ENCODE results near the gene PARD3B. TPM values are rescaled to one million over a fixed set of nuclear protein-coding genes. Genes with fewer than 3 reads are reported as not detected.

Gene PARD3B
- total and polyA plus RNA-seq, 2 of the 13 experiments (the other 11 are each of a cell fraction or from before 2014, with no cell fraction given): 0.71 to 2.3 TPM

GRCh38 chr2:205070889-205071288 lies 525.6 kb downstream of the PARD3B start (continued):
- TF ChIP-seq ARID4A (CRISPR knock-in tag; IDR thresholded peaks at IDR 0.05; ENCODE audit: borderline replicate concordance) (no peak), BRD4 (CRISPR knock-in tag; IDR thresholded peaks at IDR 0.05) (no peak), LRRFIP1 (CRISPR knock-in tag; conservative IDR thresholded peaks at IDR 0.05) (no peak), FOXO1 (CRISPR knock-in tag; IDR thresholded peaks at IDR 0.05) (no peak), PBX2 (CRISPR knock-in tag; IDR thresholded peaks at IDR 0.05) (no peak), GRHL1 (CRISPR knock-in tag; conservative IDR thresholded peaks at IDR 0.05) (no peak), HNRNPLL (IDR thresholded peaks at IDR 0.05; ENCODE audit: low read depth, low read length, poor library complexity, severe bottlenecking) (no peak), SKI (IDR thresholded peaks at IDR 0.05; ENCODE audit: partially characterized antibody) (no peak), ZFAT (CRISPR knock-in tag; conservative IDR thresholded peaks at IDR 0.05) (no peak), HMGA1 (CRISPR knock-in tag; conservative IDR thresholded peaks at IDR 0.05) (no peak), ZNF567 (CRISPR knock-in tag; IDR thresholded peaks at IDR 0.05; ENCODE audit: borderline replicate concordance) (no peak), ZNF235 (CRISPR knock-in tag; IDR thresholded peaks at IDR 0.05; ENCODE audit: borderline replicate concordance) (no peak), ZNF414 (CRISPR knock-in tag; IDR thresholded peaks at IDR 0.05) (no peak), HOXA9 (CRISPR knock-in tag; IDR thresholded peaks at IDR 0.05; ENCODE audit: borderline replicate concordance) (no peak), ZNF891 (CRISPR knock-in tag; IDR thresholded peaks at IDR 0.05) (no peak), ZFX (CRISPR knock-in tag; IDR thresholded peaks at IDR 0.05; ENCODE audit: low read depth) (no peak)

Measured in HepG2 (cell line).